GM06990 (cell line): Measurements from ENCODE around the gene TMEM88.

ENCODE experiments used
- DNase-seq: peaks from one replicate; pipeline ENCODE4 v3.0.0-alpha.2; 2011; ENCODE audit not compliant: insufficient read length; ENCODE audit errors: extremely low read depth
- H3K27me3 ChIP-seq: replicated peaks from 2 replicates; pipeline ENCODE4 v1.6.0; 2011; ENCODE audit warnings: low read length; ENCODE audit not compliant: control insufficient read depth, insufficient read depth
- H3K36me3 ChIP-seq: 2 replicates; pipeline ENCODE4 v1.5.1; 2011; ENCODE audit warnings: low read length; ENCODE audit not compliant: control insufficient read depth, insufficient read depth
- H3K4me3 ChIP-seq: replicated peaks from 2 replicates; pipeline ENCODE4 v1.5.1; 2011; ENCODE audit warnings: low read depth, mild to moderate bottlenecking, control low read depth, low read length
- CTCF ChIP-seq: IDR thresholded peaks from 2 replicates; pipeline ENCODE4 v1.5.1; 2011; ENCODE audit warnings: low read length, control low read depth, mild to moderate bottlenecking, inconsistent platforms; ENCODE audit not compliant: insufficient read depth, poor library complexity, severe bottlenecking

TMEM88 gene

GRCh38 chr17:7814969-7815368, 39.9 kb upstream of the TMEM88 start:
- Histone ChIP-seq H3K36me3 (no peaks in the 10 kb centered on the region), H3K4me3 (no peak overlapping the region), H3K27me3 (no peaks in the 10 kb centered on the region)
- DNase-seq: no peak
- no peak for TF ChIP-seq CTCF

GRCh38 chr17:7816926-7817642, 37.8 kb upstream of the TMEM88 start:
- H3K36me3 ChIP-seq: no peaks in the 10 kb centered on the region
- no peaks in the 10 kb centered on the region; the same call in 1 of the 2 replicates for H3K27me3 ChIP-seq
- DNase-seq: no peak
- no peak for TF ChIP-seq CTCF
- no peak overlapping the region for H3K4me3 ChIP-seq

DNA sequence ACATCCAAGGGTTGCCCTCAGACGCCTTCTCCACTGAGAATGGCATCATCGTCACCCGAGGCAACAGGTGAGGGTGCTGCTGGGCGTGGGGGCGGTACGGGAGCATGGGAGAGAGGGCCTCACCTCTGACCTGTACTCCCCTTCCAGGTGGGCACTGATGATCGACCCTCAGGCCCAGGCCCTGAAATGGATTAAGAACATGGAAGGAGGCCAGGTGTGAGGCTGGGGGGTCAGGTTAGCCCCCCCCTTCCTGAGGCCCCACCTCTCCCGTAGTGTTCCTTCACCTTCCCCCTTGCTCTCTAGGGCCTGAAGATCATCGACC, 37.3 kb upstream of the TMEM88 start:
- DNase-seq: no peak
- Histone ChIP-seq H3K4me3 (no peak overlapping the region), H3K27me3 (no peaks in the 10 kb centered on the region; the same call in 1 of the 2 replicates), H3K36me3 (no peaks in the 10 kb centered on the region)
- TF ChIP-seq CTCF: no peak

- TF ChIP-seq CTCF: no peak
- no peaks in the 10 kb centered on the region for H3K36me3 ChIP-seq
- no peak overlapping the region for H3K4me3 ChIP-seq
- no peaks in the 10 kb centered on the region; the same call in 1 of the 2 replicates for H3K27me3 ChIP-seq
- no peak for DNase-seq
Measured at GRCh38 chr17:7818026-7818425, 36.8 kb upstream of the TMEM88 start.

DNA sequence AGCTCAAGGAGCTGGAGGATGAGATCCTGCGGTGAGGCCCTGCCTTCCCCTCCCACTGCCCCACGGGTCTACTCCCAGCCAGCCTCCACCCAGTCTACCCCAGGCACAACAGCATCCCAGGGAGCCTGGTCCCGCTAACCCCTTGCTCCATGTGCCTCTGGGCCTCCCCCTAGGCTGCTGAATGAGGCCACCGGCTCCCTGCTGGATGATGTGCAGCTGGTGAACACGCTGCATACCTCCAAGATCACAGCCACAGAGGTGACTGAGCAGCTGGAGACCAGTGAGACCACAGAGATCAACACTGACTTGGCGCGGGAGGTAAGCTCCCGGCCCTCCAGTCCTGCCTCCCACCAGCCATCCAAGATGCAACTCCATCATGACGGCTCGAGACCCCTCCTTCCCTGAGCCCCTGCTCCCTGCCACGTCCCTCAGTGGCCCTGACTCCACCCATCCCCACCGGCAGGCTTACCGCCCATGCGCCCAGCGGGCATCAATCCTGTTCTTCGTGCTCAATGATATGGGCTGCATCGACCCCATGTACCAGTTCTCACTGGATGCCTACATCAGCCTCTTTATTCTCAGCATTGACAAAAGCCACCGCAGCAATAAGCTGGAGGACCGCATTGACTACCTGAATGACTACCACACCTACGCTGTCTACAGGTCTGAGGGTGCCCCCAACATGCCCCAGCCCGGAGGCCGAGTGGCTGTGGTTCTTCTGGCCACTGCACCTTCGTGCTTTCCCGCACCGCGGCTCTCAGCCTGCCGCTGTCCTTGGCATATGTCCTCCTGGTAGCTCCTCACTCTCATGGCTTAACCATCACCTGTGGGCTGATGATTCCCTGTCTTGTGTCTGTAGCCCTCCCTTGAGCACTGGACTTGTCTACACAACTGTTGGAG, 35.9 kb upstream of the TMEM88 start:
- no peak for DNase-seq
- TF ChIP-seq CTCF: no peak
- H3K36me3 ChIP-seq: no peaks in the 10 kb centered on the region
- no peaks in the 10 kb centered on the region; the same call in 1 of the 2 replicates for H3K27me3 ChIP-seq
- no peak overlapping the region for H3K4me3 ChIP-seq
